ENCODE results near the gene TWIST2.

TWIST2 gene

GRCh38 chr2:238891457-238892203, 43.7 kb downstream of the TWIST2 start:
- DNase-seq = no peak

- no peak for DNase-seq
These were observed 44.3 kb downstream of the TWIST2 start for GRCh38 chr2:238892204-238892500.

GRCh38 chr2:238892796-238893195, 44.9 kb downstream of the TWIST2 start:
- no peak for DNase-seq

GRCh38 chr2:238893349-238894000, 45.6 kb downstream of the TWIST2 start:
- DNase-seq = no peak

- no peak for DNase-seq
These were observed 46.5 kb downstream of the TWIST2 start for GRCh38 chr2:238894226-238894949.

GRCh38 chr2:238894950-238895298, 47.0 kb downstream of the TWIST2 start:
- no peak for DNase-seq

- no peak for DNase-seq
These were observed 47.5 kb downstream of the TWIST2 start for GRCh38 chr2:238895361-238895882.

- DNase-seq = no peak
These were observed 48.2 kb downstream of the TWIST2 start for GRCh38 chr2:238895891-238896600.

- no peak for DNase-seq
These were observed 48.8 kb downstream of the TWIST2 start for GRCh38 chr2:238896641-238897040.

- DNase-seq = no peak
These were observed 49.4 kb downstream of the TWIST2 start for GRCh38 chr2:238897122-238897880.

- no peak for DNase-seq
These were observed 50.0 kb downstream of the TWIST2 start for GRCh38 chr2:238897911-238898311.

- no peak for DNase-seq
These were observed 50.8 kb downstream of the TWIST2 start for GRCh38 chr2:238898534-238899281.

- DNase-seq = no peak
These were observed 51.5 kb downstream of the TWIST2 start for GRCh38 chr2:238899386-238899785.

GRCh38 chr2:238900511-238900910, 52.6 kb downstream of the TWIST2 start:
- DNase-seq = no peak

- no peak for DNase-seq
These were observed 53.7 kb downstream of the TWIST2 start for GRCh38 chr2:238901461-238902057.

- no peak for DNase-seq
These were observed 54.4 kb downstream of the TWIST2 start for GRCh38 chr2:238902285-238902684.

GRCh38 chr2:238903141-238903540, 55.3 kb downstream of the TWIST2 start:
- DNase-seq = no peak

- DNase-seq = no peak
These were observed 56.3 kb downstream of the TWIST2 start for GRCh38 chr2:238904177-238904576.

- DNase-seq = no peak
These were observed 56.8 kb downstream of the TWIST2 start for GRCh38 chr2:238904716-238905115.

- DNase-seq = no peak
These were observed 57.3 kb downstream of the TWIST2 start for GRCh38 chr2:238905224-238905623.

GRCh38 chr2:238905644-238906043, 57.8 kb downstream of the TWIST2 start:
- no peak for DNase-seq

Data from T-helper 2 cell (primary cell).